HG03432 (cell line): Measurements from ENCODE around the gene ATP2B3.

ENCODE experiments used
- ATAC-seq: cut with Tn5 transposase; IDR thresholded peaks from one replicate; pipeline ENCODE4 v1.9.1; 2021; ENCODE audit warnings: mild to moderate bottlenecking, moderate library complexity; ENCODE audit not compliant: unreplicated experiment

The ATP2B3 gene

DNA sequence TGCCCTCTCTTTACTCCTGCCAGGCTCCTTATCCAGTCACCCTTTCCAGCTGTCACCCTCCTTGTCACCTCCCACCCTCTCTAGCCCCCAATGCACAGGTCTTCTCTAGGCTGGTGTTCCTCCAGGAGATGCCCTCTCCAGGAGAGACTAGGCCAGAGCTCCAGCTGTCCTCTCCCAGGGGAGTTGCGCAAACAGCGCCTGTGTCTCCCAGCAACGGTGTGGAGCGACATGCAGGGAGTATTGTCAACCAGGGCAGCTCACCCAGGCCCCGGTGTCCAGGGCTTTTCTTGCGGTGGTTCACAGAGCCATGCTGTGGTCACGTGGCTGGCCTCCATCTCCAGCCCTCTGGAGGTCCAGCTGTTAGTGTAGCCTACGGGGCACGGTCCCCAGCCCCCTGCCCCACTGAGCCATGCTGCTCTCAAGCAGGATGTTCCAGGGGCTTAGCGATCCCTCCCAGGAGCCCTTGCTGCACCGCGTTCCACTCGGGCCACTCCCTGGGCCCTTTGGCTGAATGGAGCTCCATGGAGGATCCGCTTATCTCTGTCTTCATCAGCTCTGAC is 46.7 kb downstream of the ATP2B3 start:
- no peak for ATAC-seq

DNA sequence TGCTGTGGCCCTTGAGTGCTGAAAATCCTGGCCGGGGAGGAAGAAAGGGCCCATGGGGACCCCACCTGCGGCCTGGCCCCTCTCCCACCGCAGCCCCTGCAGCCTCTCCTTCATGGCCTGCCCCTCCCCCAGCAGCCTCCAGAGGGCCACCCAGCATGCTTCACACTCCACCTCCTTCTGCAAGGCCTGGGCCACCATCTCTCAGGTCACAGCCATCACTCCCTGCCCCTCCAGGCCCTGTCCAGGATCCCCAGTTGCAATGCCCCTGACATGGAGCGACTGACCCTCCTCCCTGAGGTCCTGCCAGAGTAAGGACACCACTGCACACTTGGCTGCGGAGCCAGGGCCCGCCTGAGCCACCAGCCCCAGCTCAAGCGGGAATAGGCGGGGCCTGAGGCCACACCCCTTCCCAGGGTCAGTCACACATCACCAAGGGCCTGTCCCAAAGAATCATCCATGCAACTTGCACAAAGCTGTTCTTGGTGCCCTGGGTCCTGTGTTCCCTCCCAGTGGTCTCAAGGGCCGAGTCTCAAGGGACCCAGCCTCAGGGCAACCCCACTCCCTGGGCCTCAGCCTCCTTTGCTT is 48.6 kb downstream of the ATP2B3 start:
- ATAC-seq: no peak

DNA sequence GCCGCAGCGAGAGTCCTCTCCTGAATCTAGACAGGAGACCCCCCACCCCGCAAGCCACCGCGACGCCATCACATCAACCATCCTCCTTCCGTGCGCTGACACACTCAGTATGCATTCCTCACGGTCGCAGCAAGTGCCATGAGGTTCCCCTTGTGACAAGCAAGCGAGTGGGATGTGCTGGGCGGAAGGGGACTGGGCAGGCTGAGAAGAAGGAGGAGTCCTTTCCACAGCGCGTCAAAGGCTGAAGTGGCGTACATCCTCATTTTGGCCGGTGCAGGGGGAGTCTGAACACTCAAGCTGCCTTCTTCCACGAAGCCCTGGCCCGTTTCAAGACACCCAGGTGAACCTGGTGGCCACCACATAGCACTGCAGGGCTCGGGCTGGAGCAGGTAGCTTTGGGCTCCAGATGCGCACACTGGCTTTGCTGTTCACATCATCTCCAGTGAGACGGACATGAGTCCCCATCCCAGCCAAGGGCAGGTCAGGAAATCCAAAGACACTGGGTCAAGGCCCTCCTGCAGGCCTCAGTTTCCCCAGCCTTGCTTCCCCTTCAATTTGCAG is 51.1 kb downstream of the ATP2B3 start:
- no peak for ATAC-seq

DNA sequence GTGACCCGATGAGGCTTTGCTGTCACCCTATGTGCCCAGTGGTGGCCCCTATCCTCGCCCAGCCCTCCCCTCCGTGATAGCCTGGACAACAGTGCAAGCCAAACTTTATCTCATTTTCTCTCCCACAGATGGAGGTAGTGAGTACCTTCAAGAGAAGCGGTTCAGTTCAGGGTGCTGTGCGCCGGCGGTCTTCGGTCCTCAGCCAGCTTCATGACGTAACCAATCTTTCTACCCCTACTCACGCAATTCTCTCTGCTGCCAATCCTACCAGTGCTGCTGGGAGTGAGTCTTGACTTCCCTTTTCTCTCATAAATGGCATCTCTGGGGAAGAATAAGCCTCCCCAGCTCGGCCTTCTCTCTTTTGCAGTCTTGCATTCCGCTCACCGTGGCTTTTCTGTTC is 52.0 kb downstream of the ATP2B3 start:
- ATAC-seq: no peak

DNA sequence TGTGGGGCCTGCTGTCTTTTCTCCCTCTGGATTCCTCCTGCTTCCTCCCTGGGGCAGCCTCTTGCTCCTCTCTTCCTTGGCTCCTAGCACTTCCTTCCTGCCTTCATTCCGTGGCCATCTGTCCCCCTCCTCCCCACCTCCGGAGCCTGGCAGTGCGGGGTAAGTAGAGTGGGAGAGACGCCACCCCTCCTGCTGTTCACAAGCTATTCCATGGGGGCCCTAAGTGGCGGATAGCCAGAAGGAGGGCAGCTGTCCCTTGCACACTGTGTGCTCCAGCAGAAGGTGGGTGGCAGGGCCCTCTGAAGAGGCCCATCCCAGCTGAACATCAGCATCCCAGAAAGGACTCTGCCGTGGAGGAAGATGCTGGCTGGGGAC is 54.1 kb downstream of the ATP2B3 start:
- no peak for ATAC-seq

DNA sequence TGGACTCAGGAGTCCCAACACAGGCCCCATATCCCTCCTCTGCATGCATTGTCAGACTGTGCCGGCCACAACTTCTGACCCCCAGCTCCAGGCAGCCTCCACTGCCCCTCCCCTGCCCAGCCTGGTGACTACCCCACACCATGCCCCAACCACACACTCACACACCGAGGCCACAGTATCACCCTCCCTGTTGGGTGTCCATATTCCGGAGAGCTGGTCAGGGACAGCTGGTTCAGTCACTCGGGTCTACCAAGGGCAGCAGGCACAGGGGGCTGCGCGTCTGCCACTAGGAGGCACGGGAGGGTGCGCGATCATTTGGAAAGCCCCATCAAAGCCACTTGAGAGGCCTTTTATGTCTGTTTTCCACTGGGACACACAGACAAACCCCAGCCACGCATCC is 55.2 kb downstream of the ATP2B3 start:
- ATAC-seq: no peak

DNA sequence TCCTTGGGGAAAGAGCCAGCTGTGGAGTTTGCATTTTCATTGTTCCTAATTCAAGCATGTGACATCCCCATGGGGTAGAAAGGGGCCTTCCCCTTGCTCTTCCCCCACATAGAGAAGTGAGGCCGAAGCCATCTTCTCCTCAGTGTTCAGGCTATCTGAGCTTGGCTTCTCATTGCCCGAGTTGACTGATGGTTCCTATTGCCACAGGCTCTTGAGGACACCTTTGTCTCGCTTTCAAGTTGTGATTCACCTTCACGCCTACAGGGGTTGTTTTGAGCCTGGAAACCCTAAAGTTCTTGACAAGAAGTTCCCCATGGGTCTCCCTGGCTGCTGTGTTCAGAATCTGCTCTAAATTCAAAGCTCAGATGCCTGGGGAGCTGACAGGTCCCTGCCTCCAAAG is 56.5 kb downstream of the ATP2B3 start:
- no peak for ATAC-seq

DNA sequence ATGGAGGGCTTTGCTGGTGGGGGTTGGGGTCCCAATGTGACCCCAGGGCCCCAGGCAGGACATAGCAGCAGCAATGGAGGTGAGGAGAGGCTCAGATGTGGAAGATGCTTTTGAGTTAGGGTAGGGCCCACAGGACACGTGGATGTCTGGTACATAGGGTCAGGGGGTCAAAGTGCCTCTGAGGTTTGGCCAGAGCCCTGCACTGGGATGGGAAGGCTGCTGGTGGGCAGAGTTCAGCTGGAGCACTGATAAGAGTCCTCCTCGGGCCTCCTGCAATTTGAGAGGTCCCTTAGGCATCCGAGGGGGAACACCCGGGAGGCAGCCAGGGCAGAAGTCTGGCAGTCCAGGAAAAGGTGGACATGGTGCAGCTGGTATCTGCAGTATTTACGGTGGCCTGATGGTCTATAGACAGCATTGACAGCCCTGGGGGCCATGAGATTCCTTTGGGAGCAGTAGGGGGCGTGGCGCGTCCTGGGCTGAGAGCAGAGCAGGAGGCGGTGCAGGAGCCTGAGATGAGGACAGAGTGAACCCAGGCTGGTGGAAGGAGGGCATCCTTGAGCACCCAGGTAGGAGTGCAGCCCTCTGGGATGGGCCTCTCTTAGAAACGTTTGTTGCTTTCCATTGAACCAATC is 58.9 kb downstream of the ATP2B3 start:
- no peak for ATAC-seq

DNA sequence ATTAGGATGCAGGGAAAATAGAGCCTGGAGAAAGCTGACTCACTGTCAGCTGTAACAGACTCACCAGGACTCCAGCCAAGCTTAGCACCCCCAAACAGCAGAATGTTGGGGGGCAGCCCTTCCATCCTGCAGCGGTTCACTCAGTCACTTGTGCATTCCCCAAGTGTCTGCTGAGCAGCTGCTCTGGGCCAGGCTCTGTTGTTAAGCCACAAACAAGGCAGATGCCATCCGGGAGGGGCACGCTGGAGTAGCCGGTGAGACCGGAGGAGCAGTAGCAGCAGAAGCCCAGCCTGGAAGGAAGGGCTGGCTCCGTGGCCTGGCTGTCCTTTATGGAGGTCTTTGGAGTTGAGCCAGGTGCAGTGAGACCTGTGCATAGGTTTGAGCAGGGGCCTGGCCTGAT is 59.5 kb downstream of the ATP2B3 start:
- ATAC-seq: no peak

DNA sequence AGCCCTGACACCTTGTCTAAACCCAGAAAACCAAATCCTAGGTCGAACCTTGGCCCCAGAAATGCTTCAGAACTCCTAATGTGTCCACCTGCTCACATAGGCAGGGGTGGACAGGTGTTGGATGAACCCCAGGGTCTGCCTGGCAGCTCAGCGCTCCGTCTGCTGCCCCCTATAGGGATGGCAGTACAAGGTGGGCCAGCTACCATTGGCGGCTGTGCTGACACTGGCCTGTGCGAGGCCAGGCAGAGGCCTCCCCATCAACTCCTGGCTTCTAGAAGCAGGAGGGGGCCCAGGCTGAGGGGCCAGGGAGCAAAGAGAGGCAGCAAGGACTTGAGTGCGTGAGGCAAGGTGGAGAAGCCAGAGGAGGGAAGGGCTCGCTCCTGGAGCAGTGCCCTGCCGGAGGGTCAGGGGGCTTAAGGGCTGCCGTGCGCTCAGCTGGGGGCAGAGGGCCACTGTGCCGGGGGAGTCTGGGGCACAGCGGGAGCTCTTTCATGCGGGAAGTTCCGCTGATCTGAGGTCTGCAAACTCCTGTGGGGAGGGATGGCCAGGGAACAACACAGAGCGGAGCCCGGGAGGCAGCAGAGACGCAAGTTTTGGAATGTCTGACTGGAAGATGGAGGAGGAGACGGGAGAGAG is 60.9 kb downstream of the ATP2B3 start:
- no peak for ATAC-seq

DNA sequence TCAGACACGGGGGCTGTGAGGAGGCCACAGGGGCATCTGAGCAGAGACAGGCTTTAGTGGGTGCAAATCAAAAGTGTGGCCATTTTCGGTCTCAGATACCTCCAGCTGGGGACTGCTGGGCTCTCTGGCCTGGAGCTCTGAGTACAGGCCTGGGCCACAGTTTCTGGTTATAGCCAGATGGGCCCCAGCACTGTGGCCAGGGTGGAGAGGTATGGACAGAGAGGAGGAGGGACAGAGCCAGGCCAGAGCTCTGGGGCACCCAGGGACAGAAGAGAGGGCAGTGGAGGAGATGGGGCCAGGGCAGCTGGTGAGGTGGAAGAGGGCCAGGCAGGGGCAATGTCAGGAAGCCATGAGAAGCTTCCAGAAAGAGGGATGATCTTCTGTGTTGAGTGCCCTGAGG is 61.4 kb downstream of the ATP2B3 start:
- no peak for ATAC-seq

DNA sequence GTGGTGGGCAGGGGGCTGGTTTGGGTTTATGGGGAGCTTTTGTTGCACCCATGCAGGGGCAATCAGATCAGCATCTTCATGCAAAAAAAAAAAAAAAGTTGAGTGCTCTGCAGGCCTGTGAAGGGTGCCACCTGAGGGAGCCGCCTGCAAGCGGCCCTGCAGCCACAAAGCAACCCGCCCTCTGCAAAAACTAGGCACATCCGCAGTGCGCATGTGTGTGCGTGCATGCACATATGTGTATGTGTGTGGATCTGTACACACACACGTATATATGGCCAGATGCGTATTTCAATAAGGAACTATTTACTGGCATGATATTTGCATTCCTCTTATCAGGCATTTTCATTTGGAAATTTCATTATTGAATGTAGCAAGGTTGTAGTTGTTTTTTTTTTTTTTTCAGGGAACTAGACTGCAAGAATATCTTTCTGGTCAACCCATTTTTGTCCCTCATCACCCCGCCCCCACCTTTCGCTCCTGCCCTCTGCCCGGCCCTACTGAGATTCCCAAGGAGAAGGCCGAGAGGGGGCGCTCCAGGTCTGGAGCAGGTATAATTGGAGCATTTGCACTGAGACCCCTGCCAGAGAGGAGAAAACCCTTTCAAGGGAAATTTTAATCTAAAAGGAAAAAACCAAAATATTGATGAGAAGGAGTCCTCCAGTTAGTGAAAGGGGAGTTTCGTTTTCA is 63.4 kb downstream of the ATP2B3 start:
- no peak for ATAC-seq

DNA sequence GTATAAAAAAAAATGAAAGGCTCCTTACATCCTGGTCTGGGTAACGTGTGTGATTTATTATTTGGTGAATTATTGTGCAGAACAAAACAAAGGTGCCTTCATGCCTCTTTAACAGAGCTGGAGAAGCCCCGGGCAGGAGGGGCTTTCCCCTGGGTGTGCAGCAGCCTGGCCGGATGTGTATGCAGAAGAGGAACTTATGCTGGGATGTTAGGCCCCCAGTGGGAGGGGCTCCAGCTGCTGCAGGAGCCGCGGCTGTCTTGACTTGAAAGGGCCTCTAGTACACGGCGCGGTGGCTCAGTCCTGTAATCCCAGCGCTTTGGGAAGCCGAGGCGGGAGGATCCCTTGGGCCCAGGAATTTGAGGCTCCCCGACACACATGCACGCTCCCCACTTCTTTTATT is 65.5 kb downstream of the ATP2B3 start:
- peak; percentile 100 for ATAC-seq

DNA sequence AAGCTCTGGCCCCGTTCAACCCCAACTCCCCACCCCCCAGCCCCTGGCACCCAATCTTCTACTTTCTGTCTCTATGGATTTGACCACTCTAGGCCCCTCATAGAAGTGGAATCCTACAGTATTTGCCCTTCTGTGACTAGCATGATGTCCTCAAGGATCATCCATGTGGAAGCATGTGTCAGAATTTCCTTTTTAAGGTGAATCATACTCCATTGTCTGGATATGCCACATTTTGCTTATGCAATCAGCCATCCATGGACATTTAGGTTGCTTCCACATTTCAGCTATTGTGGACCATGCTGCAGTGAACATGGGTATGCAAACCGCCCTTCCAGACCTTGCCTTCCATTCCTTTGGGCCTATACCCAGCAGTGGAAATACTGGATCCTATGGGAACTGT is 66.0 kb downstream of the ATP2B3 start:
- no peak for ATAC-seq

DNA sequence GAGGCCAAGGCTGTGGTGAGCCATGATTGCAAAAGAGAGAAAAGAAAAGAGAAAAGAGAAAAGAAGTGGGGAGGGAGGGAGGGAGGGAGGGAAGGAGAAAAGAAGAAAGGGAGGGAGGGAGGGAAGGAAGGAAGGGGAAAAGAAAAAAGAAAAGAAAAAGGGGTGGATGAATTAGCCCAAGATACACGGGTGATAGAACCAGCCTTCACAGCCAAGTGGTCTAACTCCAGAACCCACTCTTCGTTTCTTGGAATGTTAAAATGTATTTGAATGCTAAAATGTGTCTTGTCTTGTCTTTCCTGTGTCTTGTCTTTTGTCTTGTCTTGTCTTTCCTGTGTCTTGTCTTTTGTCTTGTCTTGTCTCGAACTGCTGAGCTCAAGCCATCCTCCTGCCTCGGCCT is 68.4 kb downstream of the ATP2B3 start:
- ATAC-seq: no peak

DNA sequence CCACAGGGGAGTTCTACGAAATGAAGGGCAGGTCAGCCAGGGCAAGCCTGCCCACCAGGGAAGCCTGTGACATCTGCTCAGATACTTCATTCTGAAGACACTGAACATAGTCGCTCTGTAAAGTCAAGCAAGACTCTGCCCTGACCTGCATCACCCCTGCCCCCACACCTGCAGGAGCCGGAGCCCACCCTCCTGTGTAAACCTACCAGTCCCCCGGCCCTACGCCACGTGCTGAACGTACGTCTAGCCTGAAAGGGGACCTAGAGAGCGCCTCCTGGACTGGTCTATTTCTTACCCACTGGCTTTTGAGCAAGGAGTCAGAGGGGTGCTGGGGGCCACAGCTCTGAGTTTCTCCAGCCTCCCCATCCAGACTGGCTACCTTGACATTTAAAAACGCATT is 69.9 kb downstream of the ATP2B3 start:
- ATAC-seq: no peak

DNA sequence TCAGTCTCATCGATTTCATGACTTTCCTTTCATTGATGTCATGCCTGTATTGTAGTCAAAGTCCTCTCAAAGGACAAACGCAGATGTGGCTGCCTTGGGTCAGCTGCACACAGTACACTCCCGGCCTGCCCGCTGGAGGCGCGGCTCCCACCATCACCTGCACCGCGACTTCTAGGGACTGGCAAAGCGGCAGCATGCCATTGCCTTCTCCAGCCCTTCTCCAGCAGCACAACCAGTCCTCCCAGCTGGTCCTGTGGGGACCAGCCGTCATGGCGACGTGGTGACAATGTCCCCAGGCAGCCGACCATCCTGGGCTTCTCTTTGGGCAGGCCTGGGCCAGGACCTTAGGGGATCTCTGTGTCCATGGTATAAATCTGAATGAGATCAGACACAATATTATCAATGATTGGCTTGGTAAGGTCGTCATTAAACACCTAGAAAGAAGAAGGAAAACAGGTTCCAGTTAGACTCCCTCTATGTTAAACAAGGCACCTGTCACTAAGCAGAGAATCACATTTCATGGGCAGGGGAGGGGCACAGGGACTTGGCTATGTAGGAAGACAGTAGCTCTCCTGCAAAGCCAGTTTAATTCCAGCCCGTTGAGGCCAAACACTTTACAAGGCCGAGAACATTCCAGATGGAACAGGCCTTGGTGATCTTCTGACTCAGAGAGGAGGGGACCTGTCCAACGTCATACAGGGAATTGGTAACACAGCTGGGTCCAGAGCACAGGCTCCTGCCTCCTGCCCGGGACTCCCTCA is 70.8 kb downstream of the ATP2B3 start:
- no peak for ATAC-seq

DNA sequence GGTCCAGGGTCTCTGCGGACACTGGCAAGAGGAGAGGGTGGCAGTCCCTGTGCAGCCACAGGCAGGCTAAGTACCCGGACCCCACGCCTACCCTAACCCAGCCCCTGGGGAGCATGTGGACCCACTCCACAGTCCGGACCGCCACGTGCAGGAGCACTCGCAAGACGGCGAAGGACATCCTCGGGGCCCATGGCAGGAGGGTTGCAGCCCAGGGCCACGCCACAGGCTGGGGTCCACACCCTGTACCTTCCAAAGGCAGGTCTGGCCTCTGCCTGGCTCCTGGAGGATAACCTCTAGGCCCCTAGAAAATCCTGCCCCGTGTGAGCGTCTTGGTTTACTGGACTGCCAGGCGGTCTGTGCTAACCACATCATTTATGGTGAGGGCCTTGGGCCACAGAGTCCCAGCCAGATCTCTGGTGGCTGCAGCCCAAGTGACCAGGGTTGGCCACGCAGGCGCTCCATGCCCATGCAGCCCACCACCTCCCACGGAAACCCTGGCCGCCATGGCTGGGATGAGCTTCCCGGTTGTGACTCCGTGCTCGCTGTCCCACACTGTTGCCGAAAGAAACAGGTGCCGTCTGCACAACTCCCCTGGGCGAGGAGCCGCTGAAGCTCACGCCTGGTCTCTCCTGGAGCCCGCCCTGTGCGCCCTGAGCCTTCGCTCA is 71.5 kb downstream of the ATP2B3 start:
- no peak for ATAC-seq

DNA sequence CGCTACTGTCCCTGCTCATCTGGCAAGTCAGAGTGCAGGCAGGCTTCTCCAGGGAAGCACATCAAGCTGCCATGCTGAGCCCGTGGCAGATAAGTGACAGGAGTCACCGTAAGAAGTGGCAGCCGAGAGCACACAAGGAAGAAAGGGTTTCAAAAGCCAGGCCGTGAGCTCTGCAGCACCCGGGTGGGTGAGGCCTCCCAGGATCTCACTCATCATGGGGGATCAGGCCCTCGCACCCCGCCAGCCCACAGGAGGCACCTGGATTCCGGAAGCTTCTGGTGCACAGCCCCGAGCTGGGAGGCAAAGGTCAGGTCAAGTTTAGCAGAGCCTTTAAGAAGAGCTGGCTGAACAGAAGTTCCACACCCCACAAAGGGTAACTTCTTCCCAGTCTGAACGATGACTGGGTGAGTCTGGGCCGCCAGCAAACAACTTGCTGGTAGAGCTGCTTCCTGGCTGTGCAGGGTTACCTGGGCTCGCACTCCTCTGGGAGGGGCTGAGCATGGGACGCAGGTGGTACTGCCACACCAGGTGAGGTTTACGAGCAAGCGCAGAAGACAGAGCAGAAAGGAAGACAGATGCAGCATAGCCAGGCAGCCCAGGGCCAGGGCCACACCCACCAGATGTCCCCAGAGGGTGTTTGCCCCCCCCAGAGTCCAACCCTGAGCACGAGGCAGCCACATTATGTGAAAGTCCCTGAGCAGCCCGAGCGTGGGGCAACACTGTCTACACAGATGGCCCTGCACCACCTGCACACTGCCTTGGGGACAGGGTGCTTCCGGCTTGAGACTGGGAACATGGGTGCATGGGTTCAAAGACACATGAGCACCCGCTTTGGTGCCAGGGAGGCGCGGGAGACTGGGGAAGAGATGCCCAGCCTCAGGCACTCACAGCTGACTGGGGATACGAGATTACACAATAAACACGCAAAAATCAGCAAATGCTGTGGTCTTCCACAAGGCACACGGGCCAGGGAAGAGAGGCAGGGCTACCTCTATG is 73.8 kb downstream of the ATP2B3 start:
- ATAC-seq: no peak
